GM21717 (cell line): ENCODE measurements around the gene PPIL4.
A peak's percentile ranks its signal among the peaks of the same experiment; 100 is the strongest.

Source experiments
- ATAC-seq: cut with Tn5 transposase; IDR thresholded peaks from one replicate; pipeline ENCODE4 v1.9.1; 2021; ENCODE audit warnings: mild to moderate bottlenecking, moderate library complexity; ENCODE audit not compliant: unreplicated experiment

PPIL4 gene

GRCh38 chr6:149545754-149546471, at the start of gene PPIL4:
Gene PPIL4, minus strand, starts transcription at chr6:149546043. Its CDS starts 38 bp downstream, at chr6:149546005.
- ATAC-seq, result peak; percentile 91

- ATAC-seq, result no peak
Measured at GRCh38 chr6:149593408-149593807, 47.6 kb upstream of the PPIL4 start.

- ATAC-seq, result no peak
Measured at GRCh38 chr6:149592983-149593382, 47.1 kb upstream of the PPIL4 start.

- no peak for ATAC-seq
Measured at GRCh38 chr6:149586149-149586548, 40.3 kb upstream of the PPIL4 start.

- no peak for ATAC-seq
Measured at GRCh38 chr6:149581349-149581748, 35.5 kb upstream of the PPIL4 start.

GRCh38 chr6:149580880-149581279, 35.0 kb upstream of the PPIL4 start:
- no peak for ATAC-seq

GRCh38 chr6:149567945-149568585, 22.2 kb upstream of the PPIL4 start:
- no peak for ATAC-seq

- ATAC-seq, result no peak
Measured at GRCh38 chr6:149567194-149567586, 21.3 kb upstream of the PPIL4 start.

- peak; percentile 19 for ATAC-seq
Measured at GRCh38 chr6:149566410-149567193, 20.8 kb upstream of the PPIL4 start.

GRCh38 chr6:149565527-149566409, 19.9 kb upstream of the PPIL4 start, which contains the start of gene GINM1:
Gene GINM1, plus strand, starts transcription at chr6:149566375. Its CDS starts 40 bp downstream, at chr6:149566415.
- peak; percentile 73 for ATAC-seq

GRCh38 chr6:149563928-149564325, 18.1 kb upstream of the PPIL4 start:
- ATAC-seq, result no peak

GRCh38 chr6:149563203-149563927, 17.5 kb upstream of the PPIL4 start:
- ATAC-seq, result no peak

GRCh38 chr6:149560736-149561135, 14.9 kb upstream of the PPIL4 start:
- peak; percentile 34 for ATAC-seq

GRCh38 chr6:149559389-149559788, 13.5 kb upstream of the PPIL4 start:
- no peak for ATAC-seq

- ATAC-seq, result no peak
Measured at GRCh38 chr6:149558029-149558428, 12.2 kb upstream of the PPIL4 start.

GRCh38 chr6:149551920-149552319, 6.1 kb upstream of the PPIL4 start:
- ATAC-seq, result no peak

- ATAC-seq, result peak; percentile 20
Measured at GRCh38 chr6:149545258-149545753, 537 bp downstream of the PPIL4 start.

GRCh38 chr6:149544646-149545257, 1.1 kb downstream of the PPIL4 start:
- ATAC-seq, result no peak

- no peak for ATAC-seq
Measured at GRCh38 chr6:149541139-149541538, 4.7 kb downstream of the PPIL4 start.
